SJCRH30 (cell line): ENCODE results near the gene PSMD9. TPM values are rescaled to one million over a fixed set of nuclear protein-coding genes. Genes with fewer than 3 reads are reported as not detected.

Experiments
- DNase-seq, 2 experiments: peaks; one replicate each; pipeline ENCODE4 v3.0.0-alpha.2; 2015 to 2020
- H3K27ac ChIP-seq: fragments of 250-450 bp; sonication (Bioruptor Pico); 2 replicates; pipeline ENCODE4 v1.5.1; 2020; ENCODE audit warnings: mild to moderate bottlenecking, moderate library complexity
- H3K27me3 ChIP-seq: fragments of 250-450 bp; sonication (Bioruptor Pico); 2 replicates; pipeline ENCODE4 v1.5.1; 2020; ENCODE audit warnings: mild to moderate bottlenecking, moderate library complexity
- H3K36me3 ChIP-seq: fragments of 250-450 bp; sonication (Bioruptor Pico); 2 replicates; pipeline ENCODE4 v1.5.1; 2020; ENCODE audit warnings: mild to moderate bottlenecking, moderate library complexity
- H3K4me1 ChIP-seq: fragments of 250-450 bp; sonication (Bioruptor Pico); 2 replicates; pipeline ENCODE4 v1.5.1; 2020; ENCODE audit warnings: mild to moderate bottlenecking, moderate library complexity
- H3K4me3 ChIP-seq: fragments of 250-450 bp; sonication (Bioruptor Pico); 2 replicates; pipeline ENCODE4 v1.5.1; 2020; ENCODE audit warnings: mild to moderate bottlenecking, moderate library complexity
- H3K9me3 ChIP-seq: fragments of 250-450 bp; sonication (Bioruptor Pico); replicated peaks from 2 replicates; pipeline ENCODE4 v1.5.1; 2020; ENCODE audit warnings: mild to moderate bottlenecking, moderate library complexity
- total RNA-seq: library from RNA; depleted of rRNA; stranded (reverse); fragments of >200 nt; shearing (Covaris generic); gene quantifications from 2 replicates; pipeline ENCODE4 v1.2.3, GENCODE V29; 2014

The PSMD9 gene
- total RNA-seq, 1 experiment from 2014 or later = 28.9 TPM

- Histone ChIP-seq H3K27ac (no peak overlapping the region), H3K9me3 (no peaks in the 10 kb centered on the region)
- no peak for DNase-seq
Observed at GRCh38 chr12:121892673-121893561, 4.3 kb downstream of the PSMD9 start.

GRCh38 chr12:121893961-121894460, 5.4 kb downstream of the PSMD9 start:
- no peak overlapping the region for H3K4me3 ChIP-seq
- H3K4me1 ChIP-seq = peaks cover 6% of the 10 kb centered on the region; the same call in 1 of the 2 replicates
- H3K9me3 ChIP-seq = no peaks in the 10 kb centered on the region
- H3K27me3 ChIP-seq = no peaks in the 10 kb centered on the region
- H3K36me3 ChIP-seq = peaks cover 6% of the 10 kb centered on the region
- no peak for DNase-seq
- H3K27ac ChIP-seq = no peak overlapping the region

More at GRCh38 chr12:121892673-121893561, 4.3 kb downstream of the PSMD9 start:
- H3K36me3 ChIP-seq = peaks cover 6% of the 10 kb centered on the region
- no peak overlapping the region for H3K4me3 ChIP-seq
- H3K4me1 ChIP-seq = peaks cover 6% of the 10 kb centered on the region; the same call in 1 of the 2 replicates
- H3K27me3 ChIP-seq = no peaks in the 10 kb centered on the region

- H3K27ac ChIP-seq = no peak overlapping the region
Observed at GRCh38 chr12:121894633-121895032, 6.0 kb downstream of the PSMD9 start.

GRCh38 chr12:121898287-121898686, 9.7 kb downstream of the PSMD9 start:
- Histone ChIP-seq H3K4me1 (0 out of 2 replicates have a peak, but pooled peaks cover 2% of the 10 kb centered on the region), H3K27ac (no peak overlapping the region), H3K36me3 (peaks cover 22% of the 10 kb centered on the region), H3K9me3 (no peaks in the 10 kb centered on the region), H3K27me3 (no peaks in the 10 kb centered on the region), H3K4me3 (no peak overlapping the region)
- DNase-seq = no peak

More at GRCh38 chr12:121894633-121895032, 6.0 kb downstream of the PSMD9 start:
- no peak overlapping the region for H3K4me3 ChIP-seq
- DNase-seq = no peak
- H3K4me1 ChIP-seq = peaks cover 3% of the 10 kb centered on the region; the same call in 1 of the 2 replicates
- no peaks in the 10 kb centered on the region for H3K9me3 ChIP-seq
- H3K27me3 ChIP-seq = no peaks in the 10 kb centered on the region
- H3K36me3 ChIP-seq = peaks cover 6% of the 10 kb centered on the region

GRCh38 chr12:121899590-121899989, 11.0 kb downstream of the PSMD9 start:
- Histone ChIP-seq H3K9me3 (no peaks in the 10 kb centered on the region), H3K27ac (no peak overlapping the region), H3K4me1 (no peaks in the 10 kb centered on the region), H3K36me3 (peaks cover 23% of the 10 kb centered on the region), H3K4me3 (no peak overlapping the region), H3K27me3 (no peaks in the 10 kb centered on the region)
- no peak for DNase-seq

GRCh38 chr12:121903202-121903601, 14.6 kb downstream of the PSMD9 start:
- H3K9me3 ChIP-seq = no peaks in the 10 kb centered on the region
- H3K36me3 ChIP-seq = peaks cover 27% of the 10 kb centered on the region; the same call in 1 of the 2 replicates

GRCh38 chr12:121905746-121906145, 17.2 kb downstream of the PSMD9 start:
- H3K9me3 ChIP-seq = no peaks in the 10 kb centered on the region
- H3K27ac ChIP-seq = no peak overlapping the region
- DNase-seq = no peak
- H3K36me3 ChIP-seq = peaks cover 27% of the 10 kb centered on the region; the same call in 1 of the 2 replicates
- no peaks in the 10 kb centered on the region for H3K27me3 ChIP-seq
- no peaks in the 10 kb centered on the region for H3K4me1 ChIP-seq
- H3K4me3 ChIP-seq = no peak overlapping the region

More at GRCh38 chr12:121903202-121903601, 14.6 kb downstream of the PSMD9 start:
- Histone ChIP-seq H3K4me1 (no peaks in the 10 kb centered on the region), H3K27me3 (no peaks in the 10 kb centered on the region), H3K4me3 (no peak overlapping the region), H3K27ac (no peak overlapping the region)
- DNase-seq = no peak

- DNase-seq = no peak
- Histone ChIP-seq H3K9me3 (no peaks in the 10 kb centered on the region), H3K4me3 (no peak overlapping the region), H3K36me3 (peaks cover 29% of the 10 kb centered on the region), H3K4me1 (no peaks in the 10 kb centered on the region), H3K27ac (no peak overlapping the region), H3K27me3 (no peaks in the 10 kb centered on the region)
Observed at GRCh38 chr12:121908702-121909101, 20.1 kb downstream of the PSMD9 start.

- Histone ChIP-seq H3K36me3 (peaks cover 31% of the 10 kb centered on the region), H3K4me1 (no peaks in the 10 kb centered on the region), H3K9me3 (no peaks in the 10 kb centered on the region), H3K27ac (no peak overlapping the region), H3K4me3 (no peak overlapping the region), H3K27me3 (no peaks in the 10 kb centered on the region)
- no peak for DNase-seq
Observed at GRCh38 chr12:121911824-121912585, 23.4 kb downstream of the PSMD9 start.

- H3K27ac ChIP-seq = no peak overlapping the region
- peaks cover 28% of the 10 kb centered on the region for H3K36me3 ChIP-seq
- no peak overlapping the region for H3K4me3 ChIP-seq
- H3K9me3 ChIP-seq = no peaks in the 10 kb centered on the region
- no peaks in the 10 kb centered on the region for H3K27me3 ChIP-seq
- no peaks in the 10 kb centered on the region for H3K4me1 ChIP-seq
- no peak for DNase-seq
Observed at GRCh38 chr12:121915841-121916321, 27.3 kb downstream of the PSMD9 start.

- Histone ChIP-seq H3K36me3 (peaks cover 22% of the 10 kb centered on the region), H3K4me3 (no peak overlapping the region), H3K27ac (no peak overlapping the region), H3K4me1 (no peaks in the 10 kb centered on the region), H3K9me3 (no peaks in the 10 kb centered on the region), H3K27me3 (no peaks in the 10 kb centered on the region)
- peak; percentile 28 to 49 for DNase-seq
Observed at GRCh38 chr12:121916719-121917118, 28.1 kb downstream of the PSMD9 start.

- DNase-seq = no peak
- Histone ChIP-seq H3K9me3 (no peaks in the 10 kb centered on the region), H3K27ac (no peak within 1 kb of the TSS), H3K36me3 (peaks cover 17% of the 10 kb centered on the region), H3K4me1 (no peaks in the 10 kb centered on the region), H3K27me3 (no peaks in the 10 kb centered on the region), H3K4me3 (no peak within 1 kb of the TSS)
Observed at GRCh38 chr12:121917950-121918678, 29.5 kb downstream of the PSMD9 start, which contains the start of gene CFAP251. CFAP251 (plus strand) TSS chr12:121918592; CDS start chr12:121921306, 2,714 bp downstream.

GRCh38 chr12:121918679-121919038, 30.1 kb downstream of the PSMD9 start:
- no peak for DNase-seq
- H3K27ac ChIP-seq = no peak overlapping the region
- no peaks in the 10 kb centered on the region for H3K27me3 ChIP-seq
- no peak overlapping the region for H3K4me3 ChIP-seq
- H3K4me1 ChIP-seq = no peaks in the 10 kb centered on the region
- peaks cover 15% of the 10 kb centered on the region for H3K36me3 ChIP-seq
- no peaks in the 10 kb centered on the region for H3K9me3 ChIP-seq

- H3K27ac ChIP-seq = no peak overlapping the region
Observed at GRCh38 chr12:121921066-121921465, 32.5 kb downstream of the PSMD9 start.

More at GRCh38 chr12:121921066-121921465, 32.5 kb downstream of the PSMD9 start:
- no peaks in the 10 kb centered on the region for H3K27me3 ChIP-seq
- peaks cover 12% of the 10 kb centered on the region for H3K4me1 ChIP-seq
- H3K4me3 ChIP-seq = no peak overlapping the region
- peaks cover 10% of the 10 kb centered on the region for H3K36me3 ChIP-seq
- DNase-seq = no peak
- H3K9me3 ChIP-seq = no peaks in the 10 kb centered on the region
